H9 (cell line): Measurements from ENCODE around the gene STARD3NL. TPM values are rescaled to one million over a fixed set of nuclear protein-coding genes. Genes with fewer than 3 reads are reported as not detected.

ENCODE experiments used
- DNase-seq: peaks from one replicate; pipeline ENCODE4 v3.0.0-alpha.2; 2017
- H2AFZ ChIP-seq: one replicate; pipeline ENCODE4 v1.6.1; 2013; ENCODE audit warnings: mild to moderate bottlenecking, low read length, control low read depth, moderate library complexity
- H2AK5ac ChIP-seq: 2 replicates; pipeline ENCODE4 v1.6.1; 2013; ENCODE audit warnings: low read length, control low read depth, mixed read lengths; ENCODE audit not compliant: insufficient read length
- H2BK120ac ChIP-seq: one replicate; pipeline ENCODE4 v1.6.1; 2013; ENCODE audit warnings: low read depth, mild to moderate bottlenecking, low read length, control low read depth, inconsistent platforms; ENCODE audit not compliant: poor library complexity, severe bottlenecking
- H2BK12ac ChIP-seq: 2 replicates; pipeline ENCODE4 v1.6.1; 2013; ENCODE audit warnings: low read length, control low read depth, mixed read lengths, low read depth; ENCODE audit not compliant: insufficient read length
- H2BK15ac ChIP-seq: 2 replicates; pipeline ENCODE4 v1.6.1; 2013; ENCODE audit warnings: low read depth, low read length, control low read depth
- H2BK20ac ChIP-seq: one replicate; pipeline ENCODE4 v1.6.1; 2013; ENCODE audit warnings: low read depth, mild to moderate bottlenecking, low read length, control low read depth, inconsistent platforms; ENCODE audit not compliant: poor library complexity, severe bottlenecking
- H2BK5ac ChIP-seq: 2 replicates; pipeline ENCODE4 v1.6.1; 2013; ENCODE audit warnings: low read length, control low read depth, mixed read lengths; ENCODE audit not compliant: insufficient read length
- H3K14ac ChIP-seq: 2 replicates; pipeline ENCODE4 v1.6.1; 2013; ENCODE audit warnings: low read length, control low read depth; ENCODE audit not compliant: insufficient read depth
- H3K18ac ChIP-seq: 2 replicates; pipeline ENCODE4 v1.6.1; 2013; ENCODE audit warnings: low read depth, mild to moderate bottlenecking, mixed read lengths, low read length, control low read depth; ENCODE audit not compliant: insufficient read length
- H3K23ac ChIP-seq: 2 replicates; pipeline ENCODE4 v1.6.1; 2013; ENCODE audit warnings: low read length, control low read depth, mixed read lengths, low read depth; ENCODE audit not compliant: insufficient read length
- H3K23me2 ChIP-seq: 2 replicates; pipeline ENCODE4 v1.6.1; 2013; ENCODE audit warnings: low read depth, mild to moderate bottlenecking, mixed read lengths, low read length, control low read depth; ENCODE audit not compliant: insufficient read length, poor library complexity, severe bottlenecking
- H3K27ac ChIP-seq: 2 replicates; pipeline ENCODE4 v1.5.1; 2013; ENCODE audit warnings: low read length, control low read depth, mixed read lengths, low read depth; ENCODE audit not compliant: insufficient read length
- H3K27me3 ChIP-seq: 2 replicates; pipeline ENCODE4 v1.6.1; 2013; ENCODE audit warnings: low read length, control low read depth, inconsistent platforms; ENCODE audit not compliant: insufficient read depth
- H3K4ac ChIP-seq: 2 replicates; pipeline ENCODE4 v1.6.1; 2013; ENCODE audit warnings: low read depth, mild to moderate bottlenecking, control low read depth, inconsistent platforms, low read length, moderate library complexity
- H3K4me1 ChIP-seq: 2 replicates; pipeline ENCODE4 v1.6.1; 2013; ENCODE audit warnings: low read length, control low read depth, inconsistent platforms; ENCODE audit not compliant: insufficient read depth
- H3K4me2 ChIP-seq: 2 replicates; pipeline ENCODE4 v1.6.1; 2013; ENCODE audit warnings: low read length, control low read depth, mixed read lengths; ENCODE audit not compliant: insufficient read length, insufficient read depth
- H3K56ac ChIP-seq: 2 replicates; pipeline ENCODE4 v1.6.1; 2013; ENCODE audit warnings: low read depth, mild to moderate bottlenecking, mixed read lengths, low read length, control low read depth; ENCODE audit not compliant: insufficient read length
- H3K79me1 ChIP-seq: 2 replicates; pipeline ENCODE4 v1.6.1; 2013; ENCODE audit warnings: low read depth, mild to moderate bottlenecking, moderate library complexity, low read length, control low read depth, inconsistent platforms; ENCODE audit not compliant: insufficient read depth, poor library complexity, severe bottlenecking
- H3K79me2 ChIP-seq: 2 replicates; pipeline ENCODE4 v1.6.1; 2013; ENCODE audit warnings: low read length, control low read depth, inconsistent platforms; ENCODE audit not compliant: insufficient read depth
- H3K9ac ChIP-seq: 2 replicates; pipeline ENCODE4 v1.6.1; 2013; ENCODE audit warnings: low read length, control low read depth, mixed read lengths; ENCODE audit not compliant: insufficient read length; ENCODE audit errors: extremely low read depth
- H3K9me3 ChIP-seq: one replicate; pipeline ENCODE4 v1.6.1; 2013; ENCODE audit warnings: low read depth, low read length, inconsistent platforms; ENCODE audit not compliant: control insufficient read depth
- H3T11ph ChIP-seq: one replicate; pipeline ENCODE4 v1.6.1; 2013; ENCODE audit warnings: mild to moderate bottlenecking, low read length, control low read depth, inconsistent platforms
- H4K20me1 ChIP-seq: one replicate; pipeline ENCODE4 v1.6.1; 2013; ENCODE audit not compliant: control insufficient read depth, insufficient read length, insufficient read depth
- H4K5ac ChIP-seq: 2 replicates; pipeline ENCODE4 v1.6.1; 2013; ENCODE audit warnings: low read depth, mild to moderate bottlenecking, mixed read lengths, low read length, control low read depth; ENCODE audit not compliant: insufficient read length
- H4K8ac ChIP-seq: replicated peaks from 2 replicates; pipeline ENCODE4 v1.6.1; 2013; ENCODE audit warnings: low read length, control low read depth, mixed read lengths, low read depth; ENCODE audit not compliant: insufficient read length
- H4K91ac ChIP-seq: 2 replicates; pipeline ENCODE4 v1.6.1; 2013; ENCODE audit warnings: low read depth, mild to moderate bottlenecking, moderate library complexity, mixed read lengths, low read length, control low read depth; ENCODE audit not compliant: insufficient read length
- H3K27ac Mint-ChIP-seq, 3 experiments: 2 replicates in 2 of 3; 3 replicates in 1 of 3; pipeline ENCODE4 v1.8.0; 2020 to 2021; ENCODE audit warnings: mixed read lengths in 3 of 3, mild to moderate bottlenecking in 1 of 3, moderate library complexity in 1 of 3
- H3K27me3 Mint-ChIP-seq: 2 replicates; pipeline ENCODE4 v1.8.0; 2021; ENCODE audit warnings: low read depth, mild to moderate bottlenecking, moderate library complexity, mixed read lengths
- H3K36me3 Mint-ChIP-seq, 3 experiments: 2 replicates in 2 of 3; 3 replicates in 1 of 3; pipeline ENCODE4 v1.8.0; 2020 to 2021; ENCODE audit warnings: low read depth in 3 of 3, mixed read lengths in 3 of 3; ENCODE audit not compliant: insufficient read depth in 1 of 3
- H3K4me1 Mint-ChIP-seq, 2 experiments: 2 replicates each; pipeline ENCODE4 v1.8.0; 2020; ENCODE audit warnings: mixed read lengths in 2 of 2
- H3K4me3 Mint-ChIP-seq, 2 experiments: 2 replicates in 1 of 2; 3 replicates in 1 of 2; pipeline ENCODE4 v1.8.0; 2020 to 2021; ENCODE audit warnings: mild to moderate bottlenecking in 2 of 2, mixed read lengths in 2 of 2, moderate library complexity in 1 of 2
- H3K9me3 Mint-ChIP-seq, 2 experiments: 2 replicates in 1 of 2; 3 replicates in 1 of 2; pipeline ENCODE4 v1.8.0; 2020; ENCODE audit warnings: mild to moderate bottlenecking in 2 of 2, mixed read lengths in 2 of 2, moderate library complexity in 1 of 2
- WGBS: extraction: QIAGEN DNeasy Blood & Tissue Kit; methylation state at CpG from one replicate; pipeline ENCODE4 v1.1.7; 2013; ENCODE audit warnings: missing lambda C conversion rate, low lambda C conversion rate, mixed read lengths; ENCODE audit not compliant: insufficient read length; ENCODE audit errors: extremely low coverage; 5-methylcytosine and 5-hydroxymethylcytosine counted together
- total RNA-seq: library from RNA; stranded (reverse); gene quantifications from 2 replicates; pipeline ENCODE4 v1.2.1, GENCODE V29; 2021
- TF ChIP-seq, protein P1 (sequence below): fragments of 200-600 bp; sonication (generic); conservative IDR thresholded peaks from 3 replicates; pipeline ENCODE4 v1.8.0; 2021; ENCODE audit warnings: antibody characterized with exemption, mild to moderate bottlenecking

The STARD3NL gene
- total RNA-seq, 1 experiment from 2014 or later, result 36.5 TPM

DNA sequence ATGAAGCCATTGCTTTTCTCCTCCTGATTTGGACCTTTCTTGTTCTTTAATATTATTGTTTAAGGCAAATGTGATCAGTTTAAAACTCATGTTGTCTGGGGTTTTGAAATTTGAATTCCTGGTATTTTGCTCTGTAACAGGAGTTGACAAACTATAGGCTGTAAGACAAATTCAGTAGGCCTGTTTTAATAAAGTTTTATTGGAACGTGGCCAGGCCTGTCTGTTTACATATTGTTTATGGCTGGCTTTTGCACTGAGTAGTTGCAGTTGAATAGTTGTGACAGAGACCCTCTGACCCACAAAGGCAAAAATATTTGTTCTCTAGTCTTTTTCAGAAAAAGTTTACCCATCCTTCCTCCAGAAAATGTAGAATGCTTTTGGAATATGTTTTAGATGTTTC is 29.8 kb downstream of the STARD3NL start:
- H3K36me3 Mint-ChIP-seq, result peaks cover 2 to 11% (median 6%) of the 10 kb centered on the region in 3 experiments
- no peak overlapping the region for H3K9ac ChIP-seq

More for the DNA sequence above, 29.8 kb downstream of the STARD3NL start:
- Histone ChIP-seq H3K18ac (no peak overlapping the region), H2BK5ac (no peak overlapping the region), H3K27me3 (no peaks in the 10 kb centered on the region), H3K79me1 (no peaks in the 10 kb centered on the region), H3K56ac (no peak overlapping the region), H4K20me1 (no peaks in the 10 kb centered on the region), H2BK20ac (no peak overlapping the region), H3K79me2 (no peaks in the 10 kb centered on the region), H3K27ac (no peak overlapping the region), H2AFZ (no peak overlapping the region), H3K14ac (no peak overlapping the region), H3K4ac (no peak overlapping the region), H2BK12ac (no peak overlapping the region), H3K4me1 (no peaks in the 10 kb centered on the region), H3K4me2 (no peak overlapping the region), H3T11ph (no peak overlapping the region), H2BK15ac (no peak overlapping the region), H4K5ac (no peak overlapping the region), H3K9me3 (no peaks in the 10 kb centered on the region), H4K91ac (no peak overlapping the region), H2BK120ac (no peak overlapping the region), H2AK5ac (no peak overlapping the region), H3K23ac (no peak overlapping the region), H3K23me2 (no peaks in the 10 kb centered on the region), H4K8ac (no peak overlapping the region)
- DNase-seq, result no peak
- no CpG with 5 or more reads among the region's 1 CpG for WGBS
- H3K9me3 Mint-ChIP-seq, result no peaks in the 10 kb centered on the region
- no peak overlapping the region for H3K4me3 Mint-ChIP-seq
- no peak overlapping the region for H3K27ac Mint-ChIP-seq
- TF ChIP-seq, protein P1, sequence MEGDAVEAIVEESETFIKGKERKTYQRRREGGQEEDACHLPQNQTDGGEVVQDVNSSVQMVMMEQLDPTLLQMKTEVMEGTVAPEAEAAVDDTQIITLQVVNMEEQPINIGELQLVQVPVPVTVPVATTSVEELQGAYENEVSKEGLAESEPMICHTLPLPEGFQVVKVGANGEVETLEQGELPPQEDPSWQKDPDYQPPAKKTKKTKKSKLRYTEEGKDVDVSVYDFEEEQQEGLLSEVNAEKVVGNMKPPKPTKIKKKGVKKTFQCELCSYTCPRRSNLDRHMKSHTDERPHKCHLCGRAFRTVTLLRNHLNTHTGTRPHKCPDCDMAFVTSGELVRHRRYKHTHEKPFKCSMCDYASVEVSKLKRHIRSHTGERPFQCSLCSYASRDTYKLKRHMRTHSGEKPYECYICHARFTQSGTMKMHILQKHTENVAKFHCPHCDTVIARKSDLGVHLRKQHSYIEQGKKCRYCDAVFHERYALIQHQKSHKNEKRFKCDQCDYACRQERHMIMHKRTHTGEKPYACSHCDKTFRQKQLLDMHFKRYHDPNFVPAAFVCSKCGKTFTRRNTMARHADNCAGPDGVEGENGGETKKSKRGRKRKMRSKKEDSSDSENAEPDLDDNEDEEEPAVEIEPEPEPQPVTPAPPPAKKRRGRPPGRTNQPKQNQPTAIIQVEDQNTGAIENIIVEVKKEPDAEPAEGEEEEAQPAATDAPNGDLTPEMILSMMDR, result no peak
- peaks cover 9% of the 10 kb centered on the region in 2 experiments for H3K4me1 Mint-ChIP-seq
- H3K27me3 Mint-ChIP-seq, result no peaks in the 10 kb centered on the region
